ENCODE results near the gene SLC9A1.

GRCh38 chr1:27179979-27180378 is 25.1 kb upstream of the SLC9A1 start:
- no peak for TF ChIP-seq CTCF (IDR thresholded peaks at IDR 0.05)
- no peak for TF ChIP-seq POLR2AphosphoS5 (IDR thresholded peaks at IDR 0.05)
- no peak for TF ChIP-seq POLR2A (IDR thresholded peaks at IDR 0.05)
- TF ChIP-seq EP300 (IDR thresholded peaks at IDR 0.05) = no peak
